Endothelial cell (in vitro differentiated cells): ENCODE results near the gene ACAD11. TPM values are rescaled to one million over a fixed set of nuclear protein-coding genes. Genes with fewer than 3 reads are reported as not detected.

Source experiments
- DNase-seq: peaks from one replicate; pipeline ENCODE4 v3.0.0; 2021; ENCODE audit warnings: low spot score
- H3K27ac Mint-ChIP-seq: one replicate; pipeline ENCODE4 v1.8.0; 2021; ENCODE audit warnings: mixed read lengths, inconsistent platforms; ENCODE audit not compliant: unreplicated experiment
- H3K27me3 Mint-ChIP-seq: one replicate; pipeline ENCODE4 v1.8.0; 2021; ENCODE audit warnings: mild to moderate bottlenecking, moderate library complexity, mixed read lengths, inconsistent platforms; ENCODE audit not compliant: unreplicated experiment
- H3K36me3 Mint-ChIP-seq: one replicate; pipeline ENCODE4 v1.8.0; 2021; ENCODE audit warnings: mild to moderate bottlenecking, low read depth, mixed read lengths, inconsistent platforms; ENCODE audit not compliant: unreplicated experiment
- H3K4me1 Mint-ChIP-seq: one replicate; pipeline ENCODE4 v1.8.0; 2021; ENCODE audit warnings: mild to moderate bottlenecking, mixed read lengths, inconsistent platforms; ENCODE audit not compliant: unreplicated experiment
- H3K4me3 Mint-ChIP-seq: one replicate; pipeline ENCODE4 v1.8.0; 2021; ENCODE audit warnings: mild to moderate bottlenecking, mixed read lengths, inconsistent platforms; ENCODE audit not compliant: unreplicated experiment
- H3K9me3 Mint-ChIP-seq: one replicate; pipeline ENCODE4 v1.8.0; 2021; ENCODE audit warnings: mixed read lengths, inconsistent platforms; ENCODE audit not compliant: unreplicated experiment
- total RNA-seq: library from RNA; stranded (reverse); fragmentation: NEBNext Ultra II Directional; extraction: Animal tissue kit (Norgen Biotek cat#: 25700); gene quantifications from one replicate; pipeline ENCODE4 v1.2.1, GENCODE V29; 2021; ENCODE audit not compliant: unreplicated experiment
- TF ChIP-seq, protein P1 (sequence below): fragments of 200-600 bp; sonication (generic); IDR thresholded peaks from one replicate; pipeline ENCODE4 v1.5.0; 2021; ENCODE audit warnings: antibody characterized with exemption; ENCODE audit not compliant: unreplicated experiment

Gene ACAD11
- total RNA-seq, 1 donor from 2014 or later, result 20.0 TPM

DNA sequence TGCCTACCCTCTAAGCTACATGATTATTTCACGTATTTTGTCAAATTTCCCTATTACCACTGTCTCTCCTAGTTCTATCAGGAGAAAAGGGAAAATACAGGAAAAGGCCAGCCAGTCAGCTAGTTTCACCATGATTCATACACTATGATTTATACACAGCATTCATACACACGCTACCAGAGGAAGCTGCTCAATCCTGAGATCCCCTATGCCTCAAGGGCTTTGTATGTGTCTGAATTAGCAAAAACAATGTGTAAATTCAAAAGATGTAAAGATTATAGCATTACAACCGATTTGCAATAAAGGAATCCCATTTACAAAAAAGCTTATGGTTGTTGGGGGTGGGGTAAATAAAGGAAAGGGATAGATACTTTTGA, 65.7 kb downstream of the ACAD11 start:
- H3K9me3 Mint-ChIP-seq, result no peaks in the 10 kb centered on the region
- DNase-seq, result no peak
- no peak overlapping the region for H3K27ac Mint-ChIP-seq
- H3K27me3 Mint-ChIP-seq, result no peaks in the 10 kb centered on the region
- peaks cover 14% of the 10 kb centered on the region for H3K36me3 Mint-ChIP-seq
- TF ChIP-seq, protein P1, sequence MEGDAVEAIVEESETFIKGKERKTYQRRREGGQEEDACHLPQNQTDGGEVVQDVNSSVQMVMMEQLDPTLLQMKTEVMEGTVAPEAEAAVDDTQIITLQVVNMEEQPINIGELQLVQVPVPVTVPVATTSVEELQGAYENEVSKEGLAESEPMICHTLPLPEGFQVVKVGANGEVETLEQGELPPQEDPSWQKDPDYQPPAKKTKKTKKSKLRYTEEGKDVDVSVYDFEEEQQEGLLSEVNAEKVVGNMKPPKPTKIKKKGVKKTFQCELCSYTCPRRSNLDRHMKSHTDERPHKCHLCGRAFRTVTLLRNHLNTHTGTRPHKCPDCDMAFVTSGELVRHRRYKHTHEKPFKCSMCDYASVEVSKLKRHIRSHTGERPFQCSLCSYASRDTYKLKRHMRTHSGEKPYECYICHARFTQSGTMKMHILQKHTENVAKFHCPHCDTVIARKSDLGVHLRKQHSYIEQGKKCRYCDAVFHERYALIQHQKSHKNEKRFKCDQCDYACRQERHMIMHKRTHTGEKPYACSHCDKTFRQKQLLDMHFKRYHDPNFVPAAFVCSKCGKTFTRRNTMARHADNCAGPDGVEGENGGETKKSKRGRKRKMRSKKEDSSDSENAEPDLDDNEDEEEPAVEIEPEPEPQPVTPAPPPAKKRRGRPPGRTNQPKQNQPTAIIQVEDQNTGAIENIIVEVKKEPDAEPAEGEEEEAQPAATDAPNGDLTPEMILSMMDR, result no peak
- no peak overlapping the region for H3K4me3 Mint-ChIP-seq
- peaks cover 5% of the 10 kb centered on the region for H3K4me1 Mint-ChIP-seq

DNA sequence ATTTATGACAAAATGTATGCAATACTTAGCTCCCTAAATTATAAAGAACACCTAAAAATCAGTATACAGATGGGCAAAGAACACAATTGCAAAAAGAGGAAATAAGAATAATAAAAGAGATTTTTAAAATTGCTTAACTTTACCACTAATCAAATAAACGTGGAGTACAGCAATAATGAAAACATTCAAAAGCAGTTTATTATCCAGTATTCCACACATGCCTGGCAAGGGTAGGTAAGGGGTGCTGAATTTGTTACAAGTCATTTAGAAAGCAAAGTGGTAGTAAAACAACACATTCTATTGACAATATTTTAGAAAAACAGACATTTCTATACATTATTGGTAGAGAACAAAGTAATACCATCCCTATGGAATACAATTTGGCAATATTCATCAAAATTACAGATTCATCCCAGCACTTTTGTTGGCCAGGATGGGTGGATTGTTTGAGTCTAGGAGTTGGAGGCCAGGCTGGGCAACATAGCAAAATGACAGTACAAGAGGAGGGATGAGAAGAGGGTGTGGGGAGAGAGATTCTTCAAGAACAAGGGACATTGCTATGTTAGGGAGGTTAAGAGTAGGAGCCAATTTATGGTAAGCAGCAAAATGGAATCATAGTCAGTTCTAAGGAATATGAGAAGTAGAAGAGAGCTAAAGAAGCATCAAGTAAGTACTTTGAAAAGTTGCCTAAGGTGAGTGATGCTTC, 66.2 kb downstream of the ACAD11 start:
- Mint-ChIP-seq H3K9me3 (no peaks in the 10 kb centered on the region), H3K36me3 (peaks cover 10% of the 10 kb centered on the region), H3K27me3 (no peaks in the 10 kb centered on the region), H3K27ac (no peak overlapping the region), H3K4me1 (peaks cover 5% of the 10 kb centered on the region), H3K4me3 (no peak overlapping the region)
- TF ChIP-seq, protein P1, result no peak
- no peak for DNase-seq

DNA sequence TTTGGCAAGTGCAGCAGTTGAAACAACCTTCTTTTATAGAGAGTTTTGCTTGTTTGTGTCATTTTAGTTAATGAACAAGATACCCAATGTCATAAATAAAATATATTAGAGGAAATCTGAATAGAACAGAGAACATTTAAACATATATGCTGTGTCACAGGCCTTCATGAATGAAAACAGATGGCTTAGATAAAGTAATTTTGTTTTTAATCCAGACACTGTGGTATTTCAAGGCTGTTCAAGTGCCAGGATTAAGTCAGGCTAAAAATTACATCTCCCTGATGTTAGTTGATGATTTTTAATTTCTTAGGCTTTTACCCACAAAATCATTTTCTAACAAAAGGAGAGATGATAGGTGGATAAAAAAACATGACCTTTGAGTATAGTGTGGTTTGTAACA, 67.4 kb downstream of the ACAD11 start:
- peaks cover 5% of the 10 kb centered on the region for H3K4me1 Mint-ChIP-seq
- TF ChIP-seq, protein P1, result no peak
- H3K36me3 Mint-ChIP-seq, result peaks cover 8% of the 10 kb centered on the region
- no peak for DNase-seq
- no peaks in the 10 kb centered on the region for H3K27me3 Mint-ChIP-seq
- no peak overlapping the region for H3K27ac Mint-ChIP-seq
- H3K4me3 Mint-ChIP-seq, result no peak overlapping the region
- H3K9me3 Mint-ChIP-seq, result no peaks in the 10 kb centered on the region

DNA sequence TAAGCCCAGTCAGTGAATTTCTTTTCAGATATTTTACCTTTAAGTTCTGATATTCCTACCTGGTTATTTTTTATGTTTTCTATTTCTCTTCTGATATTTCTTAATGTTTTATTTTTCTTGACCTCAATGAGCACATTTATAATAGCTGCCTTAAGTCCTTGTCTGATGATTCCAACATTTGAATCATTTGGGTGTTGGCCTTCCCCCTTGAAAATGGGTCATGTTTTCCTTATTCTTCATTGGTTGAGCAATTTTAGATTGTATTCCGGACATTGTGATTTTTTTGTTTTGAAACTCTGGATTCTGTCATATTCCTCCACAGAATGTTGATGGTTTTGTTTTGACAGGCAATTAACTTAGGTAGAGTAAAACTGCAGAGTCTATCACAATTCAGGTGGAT, 72.2 kb downstream of the ACAD11 start:
- peaks cover 8% of the 10 kb centered on the region for H3K36me3 Mint-ChIP-seq

DNA sequence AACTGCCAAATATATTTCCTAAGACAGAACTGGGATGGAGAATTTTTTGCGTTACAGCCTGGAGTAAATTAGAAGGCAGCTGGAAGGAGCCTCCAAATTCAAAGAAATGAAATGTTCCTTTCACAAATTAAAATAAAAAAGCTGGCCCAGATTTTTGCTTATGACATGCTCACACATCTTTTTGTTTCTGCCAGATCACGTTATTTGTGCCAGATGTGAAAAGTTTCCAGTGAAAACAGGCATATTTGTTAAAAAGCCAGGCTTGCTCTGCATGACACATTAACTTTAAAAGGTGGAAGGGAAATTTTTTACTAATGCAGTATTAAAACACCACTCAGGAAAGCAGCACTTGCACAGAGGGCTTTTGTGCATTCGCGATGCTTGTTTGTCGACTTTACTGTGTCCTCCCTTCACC, 85.8 kb downstream of the ACAD11 start:
- H3K27me3 Mint-ChIP-seq, result no peaks in the 10 kb centered on the region
- H3K36me3 Mint-ChIP-seq, result peaks cover 21% of the 10 kb centered on the region
- H3K9me3 Mint-ChIP-seq, result no peaks in the 10 kb centered on the region
- TF ChIP-seq, protein P1, result no peak
- DNase-seq, result no peak
- H3K4me3 Mint-ChIP-seq, result no peak overlapping the region
- H3K4me1 Mint-ChIP-seq, result no peaks in the 10 kb centered on the region
- no peak overlapping the region for H3K27ac Mint-ChIP-seq

More for the DNA sequence above, 72.2 kb downstream of the ACAD11 start:
- no peaks in the 10 kb centered on the region for H3K4me1 Mint-ChIP-seq
- no peak overlapping the region for H3K4me3 Mint-ChIP-seq
- TF ChIP-seq, protein P1, result no peak
- no peak for DNase-seq
- H3K27me3 Mint-ChIP-seq, result no peaks in the 10 kb centered on the region
- no peak overlapping the region for H3K27ac Mint-ChIP-seq
- no peaks in the 10 kb centered on the region for H3K9me3 Mint-ChIP-seq
